H9 (cell line): ENCODE measurements around the gene CUBN. TPM values are rescaled to one million over a fixed set of nuclear protein-coding genes. Genes with fewer than 3 reads are reported as not detected.

Experiments used
- DNase-seq: peaks from one replicate; pipeline ENCODE4 v3.0.0-alpha.2; 2017
- H2AFZ ChIP-seq: one replicate; pipeline ENCODE4 v1.6.1; 2013; ENCODE audit warnings: mild to moderate bottlenecking, low read length, control low read depth, moderate library complexity
- H2AK5ac ChIP-seq: 2 replicates; pipeline ENCODE4 v1.6.1; 2013; ENCODE audit warnings: low read length, control low read depth, mixed read lengths; ENCODE audit not compliant: insufficient read length
- H2BK120ac ChIP-seq: one replicate; pipeline ENCODE4 v1.6.1; 2013; ENCODE audit warnings: low read depth, mild to moderate bottlenecking, low read length, control low read depth, inconsistent platforms; ENCODE audit not compliant: poor library complexity, severe bottlenecking
- H2BK12ac ChIP-seq: 2 replicates; pipeline ENCODE4 v1.6.1; 2013; ENCODE audit warnings: low read length, control low read depth, mixed read lengths, low read depth; ENCODE audit not compliant: insufficient read length
- H2BK15ac ChIP-seq: 2 replicates; pipeline ENCODE4 v1.6.1; 2013; ENCODE audit warnings: low read depth, low read length, control low read depth
- H2BK20ac ChIP-seq: one replicate; pipeline ENCODE4 v1.6.1; 2013; ENCODE audit warnings: low read depth, mild to moderate bottlenecking, low read length, control low read depth, inconsistent platforms; ENCODE audit not compliant: poor library complexity, severe bottlenecking
- H2BK5ac ChIP-seq: 2 replicates; pipeline ENCODE4 v1.6.1; 2013; ENCODE audit warnings: low read length, control low read depth, mixed read lengths; ENCODE audit not compliant: insufficient read length
- H3K14ac ChIP-seq: 2 replicates; pipeline ENCODE4 v1.6.1; 2013; ENCODE audit warnings: low read length, control low read depth; ENCODE audit not compliant: insufficient read depth
- H3K18ac ChIP-seq: 2 replicates; pipeline ENCODE4 v1.6.1; 2013; ENCODE audit warnings: low read depth, mild to moderate bottlenecking, mixed read lengths, low read length, control low read depth; ENCODE audit not compliant: insufficient read length
- H3K23ac ChIP-seq: 2 replicates; pipeline ENCODE4 v1.6.1; 2013; ENCODE audit warnings: low read length, control low read depth, mixed read lengths, low read depth; ENCODE audit not compliant: insufficient read length
- H3K23me2 ChIP-seq: 2 replicates; pipeline ENCODE4 v1.6.1; 2013; ENCODE audit warnings: low read depth, mild to moderate bottlenecking, mixed read lengths, low read length, control low read depth; ENCODE audit not compliant: insufficient read length, poor library complexity, severe bottlenecking
- H3K27ac ChIP-seq: 2 replicates; pipeline ENCODE4 v1.5.1; 2013; ENCODE audit warnings: low read length, control low read depth, mixed read lengths, low read depth; ENCODE audit not compliant: insufficient read length
- H3K27me3 ChIP-seq: 2 replicates; pipeline ENCODE4 v1.6.1; 2013; ENCODE audit warnings: low read length, control low read depth, inconsistent platforms; ENCODE audit not compliant: insufficient read depth
- H3K4ac ChIP-seq: 2 replicates; pipeline ENCODE4 v1.6.1; 2013; ENCODE audit warnings: low read depth, mild to moderate bottlenecking, control low read depth, inconsistent platforms, low read length, moderate library complexity
- H3K4me1 ChIP-seq: 2 replicates; pipeline ENCODE4 v1.6.1; 2013; ENCODE audit warnings: low read length, control low read depth, inconsistent platforms; ENCODE audit not compliant: insufficient read depth
- H3K4me2 ChIP-seq: 2 replicates; pipeline ENCODE4 v1.6.1; 2013; ENCODE audit warnings: low read length, control low read depth, mixed read lengths; ENCODE audit not compliant: insufficient read length, insufficient read depth
- H3K56ac ChIP-seq: 2 replicates; pipeline ENCODE4 v1.6.1; 2013; ENCODE audit warnings: low read depth, mild to moderate bottlenecking, mixed read lengths, low read length, control low read depth; ENCODE audit not compliant: insufficient read length
- H3K79me1 ChIP-seq: 2 replicates; pipeline ENCODE4 v1.6.1; 2013; ENCODE audit warnings: low read depth, mild to moderate bottlenecking, moderate library complexity, low read length, control low read depth, inconsistent platforms; ENCODE audit not compliant: insufficient read depth, poor library complexity, severe bottlenecking
- H3K79me2 ChIP-seq: 2 replicates; pipeline ENCODE4 v1.6.1; 2013; ENCODE audit warnings: low read length, control low read depth, inconsistent platforms; ENCODE audit not compliant: insufficient read depth
- H3K9ac ChIP-seq: 2 replicates; pipeline ENCODE4 v1.6.1; 2013; ENCODE audit warnings: low read length, control low read depth, mixed read lengths; ENCODE audit not compliant: insufficient read length; ENCODE audit errors: extremely low read depth
- H3K9me3 ChIP-seq: one replicate; pipeline ENCODE4 v1.6.1; 2013; ENCODE audit warnings: low read depth, low read length, inconsistent platforms; ENCODE audit not compliant: control insufficient read depth
- H3T11ph ChIP-seq: one replicate; pipeline ENCODE4 v1.6.1; 2013; ENCODE audit warnings: mild to moderate bottlenecking, low read length, control low read depth, inconsistent platforms
- H4K20me1 ChIP-seq: one replicate; pipeline ENCODE4 v1.6.1; 2013; ENCODE audit not compliant: control insufficient read depth, insufficient read length, insufficient read depth
- H4K5ac ChIP-seq: 2 replicates; pipeline ENCODE4 v1.6.1; 2013; ENCODE audit warnings: low read depth, mild to moderate bottlenecking, mixed read lengths, low read length, control low read depth; ENCODE audit not compliant: insufficient read length
- H4K8ac ChIP-seq: replicated peaks from 2 replicates; pipeline ENCODE4 v1.6.1; 2013; ENCODE audit warnings: low read length, control low read depth, mixed read lengths, low read depth; ENCODE audit not compliant: insufficient read length
- H4K91ac ChIP-seq: 2 replicates; pipeline ENCODE4 v1.6.1; 2013; ENCODE audit warnings: low read depth, mild to moderate bottlenecking, moderate library complexity, mixed read lengths, low read length, control low read depth; ENCODE audit not compliant: insufficient read length
- H3K27ac Mint-ChIP-seq, 3 experiments: 2 replicates in 2 of 3; 3 replicates in 1 of 3; pipeline ENCODE4 v1.8.0; 2020 to 2021; ENCODE audit warnings: mixed read lengths in 3 of 3, mild to moderate bottlenecking in 1 of 3, moderate library complexity in 1 of 3
- H3K27me3 Mint-ChIP-seq: 2 replicates; pipeline ENCODE4 v1.8.0; 2021; ENCODE audit warnings: low read depth, mild to moderate bottlenecking, moderate library complexity, mixed read lengths
- H3K36me3 Mint-ChIP-seq, 3 experiments: 2 replicates in 2 of 3; 3 replicates in 1 of 3; pipeline ENCODE4 v1.8.0; 2020 to 2021; ENCODE audit warnings: low read depth in 3 of 3, mixed read lengths in 3 of 3; ENCODE audit not compliant: insufficient read depth in 1 of 3
- H3K4me1 Mint-ChIP-seq, 2 experiments: 2 replicates each; pipeline ENCODE4 v1.8.0; 2020; ENCODE audit warnings: mixed read lengths in 2 of 2
- H3K4me3 Mint-ChIP-seq, 2 experiments: 2 replicates in 1 of 2; 3 replicates in 1 of 2; pipeline ENCODE4 v1.8.0; 2020 to 2021; ENCODE audit warnings: mild to moderate bottlenecking in 2 of 2, mixed read lengths in 2 of 2, moderate library complexity in 1 of 2
- H3K9me3 Mint-ChIP-seq, 2 experiments: 2 replicates in 1 of 2; 3 replicates in 1 of 2; pipeline ENCODE4 v1.8.0; 2020; ENCODE audit warnings: mild to moderate bottlenecking in 2 of 2, mixed read lengths in 2 of 2, moderate library complexity in 1 of 2
- WGBS: extraction: QIAGEN DNeasy Blood & Tissue Kit; methylation state at CpG from one replicate; pipeline ENCODE4 v1.1.7; 2013; ENCODE audit warnings: missing lambda C conversion rate, low lambda C conversion rate, mixed read lengths; ENCODE audit not compliant: insufficient read length; ENCODE audit errors: extremely low coverage; 5-methylcytosine and 5-hydroxymethylcytosine counted together
- total RNA-seq: library from RNA; stranded (reverse); gene quantifications from 2 replicates; pipeline ENCODE4 v1.2.1, GENCODE V29; 2021
- TF ChIP-seq, protein P1 (sequence below): fragments of 200-600 bp; sonication (generic); conservative IDR thresholded peaks from 3 replicates; pipeline ENCODE4 v1.8.0; 2021; ENCODE audit warnings: antibody characterized with exemption, mild to moderate bottlenecking

Gene CUBN
- total RNA-seq, 1 experiment from 2014 or later, result 0.26 TPM

DNA sequence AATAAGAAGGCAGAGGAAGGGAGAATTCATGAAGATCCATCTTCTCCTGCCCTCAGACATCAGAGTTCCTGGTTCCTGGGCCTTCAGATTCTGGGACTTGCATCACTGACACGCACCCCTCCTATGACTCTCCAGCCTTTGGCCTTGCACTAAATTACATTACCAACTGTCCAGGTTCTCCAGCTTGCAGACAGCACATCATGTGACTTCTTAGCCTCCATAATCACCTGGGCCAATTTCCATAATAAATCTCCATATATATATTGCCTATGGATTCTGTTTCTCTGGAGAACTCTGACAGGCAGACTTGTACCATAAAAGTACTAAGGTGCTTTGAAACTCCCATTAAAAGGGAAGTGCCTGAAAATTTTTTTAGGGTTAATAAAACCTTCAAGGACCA is 335.6 kb downstream of the CUBN start:
- Mint-ChIP-seq H3K9me3 (peaks cover 1 to 5% of the 10 kb centered on the region in 2 experiments; a peak in 2 of 5 replicates), H3K4me3 (no peak overlapping the region), H3K4me1 (peaks cover 0 to under 1% of the 10 kb centered on the region in 2 experiments; a peak in 3 of 4 replicates), H3K36me3 (peaks cover 5 to 18% (median 10%) of the 10 kb centered on the region in 3 experiments), H3K27me3 (no peaks in the 10 kb centered on the region), H3K27ac (no peak overlapping the region)
- Histone ChIP-seq H2BK5ac (no peak overlapping the region), H3K18ac (no peak overlapping the region), H2BK15ac (no peak overlapping the region), H3K27me3 (no peaks in the 10 kb centered on the region), H3K4me2 (no peak overlapping the region), H3K4me1 (no peaks in the 10 kb centered on the region), H3K4ac (no peak overlapping the region), H3K79me2 (no peaks in the 10 kb centered on the region; the same call in 1 of the 2 replicates), H2BK12ac (no peak overlapping the region), H2BK20ac (no peak overlapping the region), H3K56ac (no peak overlapping the region), H3K23me2 (no peaks in the 10 kb centered on the region), H3K9ac (no peak overlapping the region), H2AK5ac (no peak overlapping the region), H2AFZ (no peak overlapping the region), H4K20me1 (no peaks in the 10 kb centered on the region), H4K91ac (no peak overlapping the region), H3K9me3 (no peaks in the 10 kb centered on the region), H3K27ac (no peak overlapping the region), H3K79me1 (no peaks in the 10 kb centered on the region), H3T11ph (no peak overlapping the region), H4K8ac (no peak overlapping the region), H2BK120ac (no peak overlapping the region), H3K14ac (no peak overlapping the region), H4K5ac (no peak overlapping the region), H3K23ac (no peak overlapping the region)
- no CpG with 5 or more reads among the region's 1 CpG for WGBS
- TF ChIP-seq, protein P1, sequence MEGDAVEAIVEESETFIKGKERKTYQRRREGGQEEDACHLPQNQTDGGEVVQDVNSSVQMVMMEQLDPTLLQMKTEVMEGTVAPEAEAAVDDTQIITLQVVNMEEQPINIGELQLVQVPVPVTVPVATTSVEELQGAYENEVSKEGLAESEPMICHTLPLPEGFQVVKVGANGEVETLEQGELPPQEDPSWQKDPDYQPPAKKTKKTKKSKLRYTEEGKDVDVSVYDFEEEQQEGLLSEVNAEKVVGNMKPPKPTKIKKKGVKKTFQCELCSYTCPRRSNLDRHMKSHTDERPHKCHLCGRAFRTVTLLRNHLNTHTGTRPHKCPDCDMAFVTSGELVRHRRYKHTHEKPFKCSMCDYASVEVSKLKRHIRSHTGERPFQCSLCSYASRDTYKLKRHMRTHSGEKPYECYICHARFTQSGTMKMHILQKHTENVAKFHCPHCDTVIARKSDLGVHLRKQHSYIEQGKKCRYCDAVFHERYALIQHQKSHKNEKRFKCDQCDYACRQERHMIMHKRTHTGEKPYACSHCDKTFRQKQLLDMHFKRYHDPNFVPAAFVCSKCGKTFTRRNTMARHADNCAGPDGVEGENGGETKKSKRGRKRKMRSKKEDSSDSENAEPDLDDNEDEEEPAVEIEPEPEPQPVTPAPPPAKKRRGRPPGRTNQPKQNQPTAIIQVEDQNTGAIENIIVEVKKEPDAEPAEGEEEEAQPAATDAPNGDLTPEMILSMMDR, result no peak
- no peak for DNase-seq
